GM23338 (cell line): Measurements from ENCODE around the gene MOK. TPM values are rescaled to one million over a fixed set of nuclear protein-coding genes. Genes with fewer than 3 reads are reported as not detected.

Source experiments
- ATAC-seq: fragments of 200-7000 bp; cut with Tn5 transposase; 3 replicates; pipeline ENCODE4 v1.9.1; 2020
- DNase-seq: peaks from one replicate; pipeline ENCODE4 v3.0.0-alpha.2; 2015; ENCODE audit warnings: low spot score
- H2AFZ ChIP-seq: fragments of 200-600 bp; sonication (generic); 2 replicates; pipeline ENCODE4 v1.8.0; 2016; ENCODE audit warnings: antibody characterized with exemption, mild to moderate bottlenecking, moderate library complexity
- H3F3A ChIP-seq: fragments of 200-600 bp; sonication (generic); replicated peaks from 2 replicates; pipeline ENCODE4 v1.8.0; 2017; ENCODE audit warnings: antibody characterized with exemption, mixed run types, low read depth
- H3K27ac ChIP-seq: fragments of 200-600 bp; sonication (generic); 2 replicates; pipeline ENCODE4 v1.6.1; 2016; ENCODE audit warnings: low read depth
- H3K27me3 ChIP-seq: fragments of 200-600 bp; sonication (generic); 2 replicates; pipeline ENCODE4 v1.8.0; 2016; ENCODE audit warnings: mild to moderate bottlenecking, mixed run types, moderate library complexity; ENCODE audit not compliant: insufficient read depth
- H3K36me3 ChIP-seq: fragments of 200-600 bp; sonication (generic); 2 replicates; pipeline ENCODE4 v1.8.0; 2016; ENCODE audit warnings: mild to moderate bottlenecking; ENCODE audit not compliant: insufficient read depth
- H3K4me1 ChIP-seq: fragments of 200-600 bp; sonication (generic); 2 replicates; pipeline ENCODE4 v1.8.0; 2016; ENCODE audit warnings: mild to moderate bottlenecking, moderate library complexity; ENCODE audit not compliant: insufficient read depth
- H3K4me2 ChIP-seq: fragments of 200-600 bp; sonication (generic); 2 replicates; pipeline ENCODE4 v1.7.1; 2017; ENCODE audit warnings: mixed run types
- H3K4me3 ChIP-seq: fragments of 200-600 bp; sonication (generic); 2 replicates; pipeline ENCODE4 v1.6.1; 2016; ENCODE audit warnings: mixed run types
- H3K79me2 ChIP-seq: fragments of 200-600 bp; sonication (generic); replicated peaks from 2 replicates; pipeline ENCODE4 v1.8.0; 2017; ENCODE audit warnings: mild to moderate bottlenecking; ENCODE audit not compliant: insufficient read depth
- H3K9me2 ChIP-seq: fragments of 200-600 bp; sonication (generic); 2 replicates; pipeline ENCODE4 v1.8.0; 2017; ENCODE audit not compliant: insufficient read depth
- H4K20me1 ChIP-seq: fragments of 200-600 bp; sonication (generic); replicated peaks from 2 replicates; pipeline ENCODE4 v1.8.0; 2017; ENCODE audit warnings: mild to moderate bottlenecking; ENCODE audit not compliant: insufficient read depth
- H3K27ac Mint-ChIP-seq: 2 replicates; pipeline ENCODE4 v1.8.0; 2020; ENCODE audit warnings: inconsistent platforms, mild to moderate bottlenecking, moderate library complexity, mixed read lengths
- H3K27me3 Mint-ChIP-seq: 3 replicates; pipeline ENCODE4 v1.8.0; 2022; ENCODE audit warnings: low read depth, mild to moderate bottlenecking, moderate library complexity, mixed read lengths, inconsistent platforms; ENCODE audit not compliant: insufficient read depth, poor library complexity
- H3K36me3 Mint-ChIP-seq: 3 replicates; pipeline ENCODE4 v1.8.0; 2021; ENCODE audit warnings: low read depth, mild to moderate bottlenecking, inconsistent platforms, moderate library complexity, mixed read lengths
- H3K4me1 Mint-ChIP-seq: 3 replicates; pipeline ENCODE4 v1.8.0; 2020; ENCODE audit warnings: mild to moderate bottlenecking, inconsistent platforms, mixed read lengths
- H3K4me3 Mint-ChIP-seq: 3 replicates; pipeline ENCODE4 v1.8.0; 2021; ENCODE audit warnings: moderate library complexity, mild to moderate bottlenecking, inconsistent platforms, mixed read lengths
- H3K9me3 Mint-ChIP-seq: 3 replicates; pipeline ENCODE4 v1.8.0; 2020; ENCODE audit warnings: moderate library complexity, mild to moderate bottlenecking, inconsistent platforms, mixed read lengths
- CREB1 ChIP-seq: fragments of 250-450 bp; sonication (Bioruptor Pico); IDR thresholded peaks from 2 replicates; pipeline ENCODE4 v1.5.0; 2020; ENCODE audit warnings: low read depth, mild to moderate bottlenecking, moderate library complexity
- CTCF ChIP-seq, 2 experiments: fragments of 200-600 bp in 1 of 2; sonication (generic) in 1 of 2; conservative IDR thresholded peaks; 2 replicates each; pipeline versions ENCODE4 v1.5.1 to v1.6.1; 2016 to 2017; ENCODE audit warnings: antibody characterized with exemption in 2 of 2, low read depth in 2 of 2, mild to moderate bottlenecking in 2 of 2, moderate library complexity in 1 of 2
- REST ChIP-seq: IDR thresholded peaks from one replicate; pipeline ENCODE4 v1.6.1; 2018; ENCODE audit warnings: antibody characterized with exemption; ENCODE audit not compliant: unreplicated experiment
- ZNF114 ChIP-seq: fragments of 250-450 bp; sonication (Bioruptor Pico); IDR thresholded peaks from 2 replicates; pipeline ENCODE4 v1.5.0; 2020; ENCODE audit warnings: mild to moderate bottlenecking, moderate library complexity
- ZNF462 ChIP-seq: fragments of 250-450 bp; sonication (Bioruptor Pico); IDR thresholded peaks from 2 replicates; pipeline ENCODE4 v1.5.0; 2020; ENCODE audit warnings: mild to moderate bottlenecking, moderate library complexity
- polyA plus RNA-seq: library from polyadenylated mRNA; unstranded; fragments of >200 nt; fragmentation: Nextera tagmentation; extraction: Ambion mirVana; gene quantifications from 2 replicates; pipeline ENCODE4 v1.2.1, GENCODE V29; 2016
- total RNA-seq: library from RNA; depleted of rRNA; stranded (reverse); fragments of >200 nt; shearing (Covaris generic); gene quantifications from 2 replicates; pipeline ENCODE4 v1.2.3, GENCODE V29; 2014

Gene MOK
- total and polyA plus RNA-seq, 2 experiments from 2014 or later = 3.1 TPM

- TF ChIP-seq ZNF462 (CRISPR knock-in tag) = no peak
These were observed 26.9 kb downstream of the MOK start (continued) for GRCh38 chr14:102277874-102278630.

- no peak for TF ChIP-seq CREB1 (CRISPR knock-in tag)
- TF ChIP-seq ZNF114 (CRISPR knock-in tag) = no peak
- TF ChIP-seq CTCF (conservative IDR thresholded peaks at IDR 0.05; ENCODE audit: low read depth in 2 of 2) = no peak
- TF ChIP-seq REST = no peak
- ATAC-seq = no peak
- DNase-seq = no peak
- no peaks in the 10 kb centered on the region for H3K79me2 ChIP-seq
- H3K9me2 ChIP-seq = no peaks in the 10 kb centered on the region
- H3K27me3 Mint-ChIP-seq = no peaks in the 10 kb centered on the region
- no peak overlapping the region for H3K4me3 Mint-ChIP-seq
- no peak overlapping the region for H2AFZ ChIP-seq
- H3K27ac ChIP-seq = no peak overlapping the region
- no peaks in the 10 kb centered on the region for H4K20me1 ChIP-seq
- no peaks in the 10 kb centered on the region; the same call in 2 of the 3 replicates for H3K4me1 Mint-ChIP-seq
- no peak overlapping the region for H3K27ac Mint-ChIP-seq
- no peaks in the 10 kb centered on the region for H3K4me1 ChIP-seq
- H3K9me3 Mint-ChIP-seq = peaks cover 9% of the 10 kb centered on the region; the same call in 2 of the 3 replicates
- H3K27me3 ChIP-seq = no peaks in the 10 kb centered on the region
- H3K4me3 ChIP-seq = no peak overlapping the region
- no peaks in the 10 kb centered on the region for H3F3A ChIP-seq
- H3K4me2 ChIP-seq = no peak overlapping the region
- H3K36me3 ChIP-seq = no peaks in the 10 kb centered on the region; the same call in 1 of the 2 replicates
- H3K36me3 Mint-ChIP-seq = no peaks in the 10 kb centered on the region
These were observed 29.1 kb downstream of the MOK start for GRCh38 chr14:102275866-102276265.
